ENCODE data around the gene ZNF225. TPM values are rescaled to one million over a fixed set of nuclear protein-coding genes. Genes with fewer than 3 reads are reported as not detected.

The ZNF225 gene
- total and polyA plus RNA-seq, 9 of the 15 experiments (the other 6 are each of a cell fraction or from before 2014, with no cell fraction given), result 1.4 to 4.2 (median 2.2) TPM

GRCh38 chr19:44151491-44151890 is 38.3 kb downstream of the ZNF225 start (continued):
- TF ChIP-seq PKNOX1 (IDR thresholded peaks at IDR 0.05) (no peak), SETDB1 (IDR thresholded peaks at IDR 0.05; ENCODE audit: low read length) (no peak), SLC30A9 (CRISPR knock-in tag; IDR thresholded peaks at IDR 0.05) (no peak), MYC (IDR thresholded peaks at IDR 0.05; ENCODE audit: low read depth, low read length) (no peak), MYC (CRISPR knock-in tag; IDR thresholded peaks at IDR 0.05; ENCODE audit: borderline replicate concordance, low read depth) (no peak), ZNF436 (CRISPR knock-in tag; IDR thresholded peaks at IDR 0.05) (no peak), HDAC6 (IDR thresholded peaks at IDR 0.05; ENCODE audit: low read depth, low read length) (no peak)

- no peak for DNase-seq (ENCODE audit: extremely low read depth in 1 of 4, low spot score in 3 of 4)
- H4K20me1 ChIP-seq (replicated peaks; ENCODE audit: control insufficient read depth, insufficient read depth, low read length), result no peaks in the 10 kb centered on the region
- H3K36me3 ChIP-seq (ENCODE audit: control insufficient read depth, insufficient read depth, low read length), result peaks cover 8% of the 10 kb centered on the region; the same call in 2 of the 3 replicates
- H3K4me3 ChIP-seq, result no peak overlapping the region
- ATAC-seq, result no peak
- H3K27ac ChIP-seq (ENCODE audit: extremely low read depth, low read depth, low read length), result no peak overlapping the region
- no peaks in the 10 kb centered on the region for H3K9me1 ChIP-seq (ENCODE audit: control insufficient read depth, insufficient read depth, low read length)
- no peak overlapping the region for H3K4me2 ChIP-seq (ENCODE audit: insufficient read depth, low read length)
- ChIA-PET CTCF (ENCODE audit: low intra/inter-chr PET ratio) (no interaction called here), POLR2A (no interaction called here)
- no TSS peak for BruUV-seq (replicated peaks)
- in situ Hi-C loops (cut with MboI) (no loop called here), intact Hi-C loops (cut with micrococcal nuclease) (no loop called here)
- peak; percentile 19 for FAIRE-seq
- 7% methylated on average over 2 of the region's 2 CpGs for WGBS (ENCODE audit: insufficient coverage, low coverage, missing lambda C conversion rate)
- H2AFZ ChIP-seq (ENCODE audit: low read depth, low read length), result no peak overlapping the region
- no peak overlapping the region for H3K9ac ChIP-seq (ENCODE audit: insufficient read depth in 1 of 2, low read depth in 2 of 2, low read length in 2 of 2)
- TF ChIP-seq ZNF75A (CRISPR knock-in tag; IDR thresholded peaks at IDR 0.05) (peak; percentile 93), CBX3 (IDR thresholded peaks at IDR 0.05; ENCODE audit: borderline replicate concordance in 1 of 2, low read length in 2 of 2) (0 out of 3 replicates have a peak, but pooled peaks of 1 of the 2 experiments have one; percentile 35), ZNF444 (CRISPR knock-in tag; IDR thresholded peaks at IDR 0.05) (no peak), ZNF280A (IDR thresholded peaks at IDR 0.05; ENCODE audit: low read depth, partially characterized antibody) (peak; percentile 55), SNRNP70 (optimal IDR thresholded peaks at IDR 0.05; ENCODE audit: low read depth, low read length) (no peak), TRIM28 (IDR thresholded peaks at IDR 0.05) (peak; percentile 74; the same call in 1 of the 2 replicates), RBM25 (IDR thresholded peaks at IDR 0.05; ENCODE audit: low read depth, low read length, severe bottlenecking) (peak; percentile 57)
- peaks cover 8% of the 10 kb centered on the region for H3K9me3 ChIP-seq (replicated peaks; ENCODE audit: control insufficient read depth, insufficient read depth, low read depth, low read length)
- H3K4me1 ChIP-seq (replicated peaks in 1 of 2; ENCODE audit: control insufficient read depth in 2 of 2, insufficient read depth in 2 of 2, low read length in 2 of 2), result no peaks in the 10 kb centered on the region
- no peaks in the 10 kb centered on the region for H3K27me3 ChIP-seq (ENCODE audit: control insufficient read depth in 2 of 2, insufficient read depth in 2 of 2, low read length in 2 of 2)
- no peaks in the 10 kb centered on the region for H3K79me2 ChIP-seq (ENCODE audit: control insufficient read depth, insufficient read depth, low read length)
Observed at GRCh38 chr19:44156475-44156874, 43.3 kb downstream of the ZNF225 start.

Measured in K562 (cell line).